Kidney epithelial cell (primary cell): ENCODE measurements around the gene STK17A. TPM values are rescaled to one million over a fixed set of nuclear protein-coding genes. Genes with fewer than 3 reads are reported as not detected.

ENCODE experiments used
- DNase-seq: peaks from one replicate; pipeline ENCODE4 v3.0.0-alpha.2; 2010; ENCODE audit warnings: low read depth
- H3K27me3 ChIP-seq: 2 replicates; pipeline ENCODE4 v1.6.0; 2011; ENCODE audit warnings: low read length; ENCODE audit not compliant: control insufficient read depth, insufficient read depth
- H3K36me3 ChIP-seq: 2 replicates; pipeline ENCODE4 v1.5.1; 2011; ENCODE audit warnings: low read length; ENCODE audit not compliant: control insufficient read depth, insufficient read depth
- H3K4me3 ChIP-seq: 2 replicates; pipeline ENCODE4 v1.5.1; 2011; ENCODE audit warnings: low read depth, mild to moderate bottlenecking, control low read depth, low read length
- total RNA-seq: library from RNA; depleted of rRNA; stranded (reverse); fragments of >200 nt; gene quantifications from 2 replicates; pipeline ENCODE4 v1.2.3, GENCODE V29; 2015
- TF ChIP-seq, protein P1 (sequence below): IDR thresholded peaks from 2 replicates; pipeline ENCODE4 v1.5.1; 2011; ENCODE audit warnings: mild to moderate bottlenecking, moderate library complexity, low read length, control low read depth, inconsistent platforms; ENCODE audit not compliant: insufficient read depth, poor library complexity, severe bottlenecking

STK17A gene
- total RNA-seq, 1 donor from 2014 or later = 12.8 TPM

DNA sequence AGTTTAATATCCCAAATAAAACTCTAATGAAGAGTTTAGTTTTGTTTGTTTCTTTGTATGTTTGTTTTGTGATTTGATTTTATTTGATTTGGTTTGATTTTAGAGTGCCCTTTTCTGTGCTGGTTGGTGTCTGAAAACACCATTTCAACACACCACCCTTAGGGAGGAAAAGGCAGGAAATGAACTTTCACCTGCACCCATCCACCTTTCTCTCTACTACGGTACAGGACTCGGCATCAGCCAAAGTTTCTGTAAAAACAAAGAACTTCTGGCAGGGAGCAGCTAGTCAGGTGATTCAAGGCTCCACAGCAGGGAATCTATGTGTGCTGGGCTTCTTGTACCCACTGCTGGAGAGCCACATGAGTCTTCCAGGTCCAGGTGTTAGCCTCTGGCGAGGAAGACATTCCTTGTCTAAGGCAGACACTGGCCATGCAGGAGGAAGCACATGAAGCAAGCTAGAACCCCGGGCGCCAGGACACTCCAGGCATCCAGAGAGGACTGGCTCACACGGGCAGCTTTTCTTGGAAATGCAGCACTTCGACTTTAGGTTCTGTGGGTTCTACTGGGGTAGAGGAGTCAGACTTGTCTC, 22.1 kb upstream of the STK17A start:
- DNase-seq = no peak
- no peaks in the 10 kb centered on the region for H3K27me3 ChIP-seq
- TF ChIP-seq, protein P1, sequence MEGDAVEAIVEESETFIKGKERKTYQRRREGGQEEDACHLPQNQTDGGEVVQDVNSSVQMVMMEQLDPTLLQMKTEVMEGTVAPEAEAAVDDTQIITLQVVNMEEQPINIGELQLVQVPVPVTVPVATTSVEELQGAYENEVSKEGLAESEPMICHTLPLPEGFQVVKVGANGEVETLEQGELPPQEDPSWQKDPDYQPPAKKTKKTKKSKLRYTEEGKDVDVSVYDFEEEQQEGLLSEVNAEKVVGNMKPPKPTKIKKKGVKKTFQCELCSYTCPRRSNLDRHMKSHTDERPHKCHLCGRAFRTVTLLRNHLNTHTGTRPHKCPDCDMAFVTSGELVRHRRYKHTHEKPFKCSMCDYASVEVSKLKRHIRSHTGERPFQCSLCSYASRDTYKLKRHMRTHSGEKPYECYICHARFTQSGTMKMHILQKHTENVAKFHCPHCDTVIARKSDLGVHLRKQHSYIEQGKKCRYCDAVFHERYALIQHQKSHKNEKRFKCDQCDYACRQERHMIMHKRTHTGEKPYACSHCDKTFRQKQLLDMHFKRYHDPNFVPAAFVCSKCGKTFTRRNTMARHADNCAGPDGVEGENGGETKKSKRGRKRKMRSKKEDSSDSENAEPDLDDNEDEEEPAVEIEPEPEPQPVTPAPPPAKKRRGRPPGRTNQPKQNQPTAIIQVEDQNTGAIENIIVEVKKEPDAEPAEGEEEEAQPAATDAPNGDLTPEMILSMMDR = no peak

DNA sequence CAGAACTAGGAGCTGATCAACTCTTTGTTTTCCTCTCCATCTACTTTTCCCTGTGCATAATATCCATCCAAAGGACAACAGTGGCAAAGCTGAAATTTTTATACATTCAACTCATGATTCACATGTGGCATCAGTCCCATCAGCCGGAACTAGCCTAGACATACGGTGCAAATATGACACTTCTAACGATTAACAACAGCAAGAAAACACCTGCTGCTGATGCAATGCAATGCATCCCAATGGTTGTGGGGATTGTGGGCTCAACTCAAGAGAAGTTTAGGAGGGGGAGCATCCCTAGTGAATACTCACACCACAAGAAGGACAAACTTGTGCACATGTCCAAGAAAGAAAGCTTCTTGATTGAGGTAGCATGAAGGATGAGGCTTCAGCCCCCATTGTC, 20.5 kb upstream of the STK17A start:
- no peak for DNase-seq
- Histone ChIP-seq H3K27me3 (no peaks in the 10 kb centered on the region), H3K36me3 (no peaks in the 10 kb centered on the region), H3K4me3 (no peak overlapping the region)
- TF ChIP-seq, protein P1 = no peak

More for the DNA sequence above, 22.1 kb upstream of the STK17A start:
- Histone ChIP-seq H3K36me3 (no peaks in the 10 kb centered on the region), H3K4me3 (no peak overlapping the region)

DNA sequence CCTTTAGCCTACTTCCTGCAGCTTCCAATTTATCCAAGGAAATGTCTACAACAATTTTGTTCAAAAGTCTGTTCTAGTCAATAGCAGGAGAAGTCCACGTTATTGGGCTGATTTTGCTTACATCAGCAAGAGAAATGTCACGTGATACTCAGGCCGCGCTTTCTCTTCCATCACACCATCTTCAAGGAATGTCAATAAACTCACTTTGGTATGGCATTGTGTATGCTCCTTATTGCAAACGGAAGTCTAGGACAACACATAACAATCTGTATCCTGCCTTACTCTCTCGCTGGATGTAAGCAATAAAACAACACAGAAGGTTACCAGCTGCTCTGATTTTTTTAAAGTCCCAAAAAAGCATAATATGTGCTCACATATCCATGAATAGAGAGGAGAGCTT, 17.1 kb upstream of the STK17A start:
- no peak for DNase-seq
- Histone ChIP-seq H3K4me3 (no peak overlapping the region), H3K27me3 (no peaks in the 10 kb centered on the region), H3K36me3 (no peaks in the 10 kb centered on the region)
- TF ChIP-seq, protein P1 = no peak

DNA sequence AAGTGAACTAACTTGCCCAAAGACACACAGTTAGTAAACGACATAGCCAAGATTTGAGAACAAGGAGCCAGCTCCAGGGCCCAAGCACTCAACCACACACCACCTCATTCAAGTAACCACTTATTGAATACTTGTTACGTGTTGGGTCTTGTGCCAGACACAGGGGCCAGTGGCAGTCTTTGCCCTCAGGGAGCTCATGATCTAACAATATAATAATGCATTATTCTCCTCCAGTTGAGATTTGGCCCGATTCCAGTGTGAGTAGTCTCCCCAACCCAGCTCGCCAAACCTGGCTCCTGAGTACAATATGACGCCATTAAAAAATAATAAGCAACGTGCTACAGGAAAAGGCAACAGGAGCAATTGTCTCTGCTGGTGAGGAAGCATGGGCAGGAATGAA, 14.4 kb upstream of the STK17A start:
- no peaks in the 10 kb centered on the region for H3K27me3 ChIP-seq
- no peak overlapping the region for H3K4me3 ChIP-seq
- no peak for DNase-seq
- no peaks in the 10 kb centered on the region for H3K36me3 ChIP-seq
- TF ChIP-seq, protein P1 = no peak

DNA sequence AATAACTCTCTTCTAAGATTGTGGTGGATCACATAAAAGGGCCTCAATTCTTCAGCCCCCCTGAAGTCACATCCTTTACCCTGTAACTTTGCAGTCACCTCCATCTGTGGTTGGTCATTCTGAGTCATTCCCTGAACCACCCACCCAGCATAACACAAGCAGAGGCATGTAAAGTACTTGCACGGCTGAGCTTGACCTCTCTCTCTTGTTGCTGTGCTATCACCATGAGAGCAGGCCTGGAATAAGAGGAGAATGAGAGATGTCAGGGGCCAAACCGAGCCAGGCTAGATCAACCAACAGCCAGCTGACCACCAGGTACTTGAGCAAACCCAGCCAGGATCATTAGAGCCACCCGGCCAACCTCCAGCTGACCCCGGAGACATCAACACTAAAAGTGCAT, 13.5 kb upstream of the STK17A start:
- Histone ChIP-seq H3K27me3 (no peaks in the 10 kb centered on the region), H3K36me3 (no peaks in the 10 kb centered on the region), H3K4me3 (no peak overlapping the region)
- peak; percentile 55 for DNase-seq
- TF ChIP-seq, protein P1 = no peak
